Kidney (tissue), 14 donors: ENCODE data around the gene ADPRHL1. TPM values are rescaled to one million over a fixed set of nuclear protein-coding genes. Genes with fewer than 3 reads are reported as not detected.

Source experiments
- DNase-seq, 5 donors: peaks; one replicate each; pipeline ENCODE4 v3.0.0-alpha.2; 2013 to 2020
- FAIRE-seq: peaks from 2 replicates; lab custom pipeline; 2012; peaks lifted over from hg19 to GRCh38; lab: Jason Lieb, UNC
- H3K27ac ChIP-seq, 2 donors: one replicate each; pipeline ENCODE4 v1.7.0; 2013; ENCODE audit warnings: low read depth in 2 of 2, low read length in 2 of 2, inconsistent platforms in 1 of 2
- H3K27me3 ChIP-seq: one replicate; pipeline ENCODE4 v1.7.1; 2013; ENCODE audit warnings: low read length, inconsistent platforms; ENCODE audit not compliant: control insufficient read depth, insufficient read depth
- H3K36me3 ChIP-seq, 3 donors: one replicate each; pipeline versions ENCODE4 v1.7.0 to v1.7.1; 2013; ENCODE audit warnings: low read length in 3 of 3, control low read depth in 1 of 3, inconsistent platforms in 1 of 3; ENCODE audit not compliant: insufficient read depth in 3 of 3, control insufficient read depth in 2 of 3
- H3K4me1 ChIP-seq, 3 donors: one replicate each; pipeline versions ENCODE4 v1.7.0 to v1.7.1; 2013; ENCODE audit warnings: low read length in 3 of 3, inconsistent platforms in 1 of 3, low read depth in 1 of 3; ENCODE audit not compliant: control insufficient read depth in 2 of 3, insufficient read depth in 2 of 3
- H3K4me3 ChIP-seq, 3 donors: one replicate each; pipeline versions ENCODE4 v1.7.0 to v1.8.1; 2013; ENCODE audit warnings: low read length in 3 of 3, control low read depth in 1 of 3, inconsistent platforms in 1 of 3
- H3K9ac ChIP-seq, 3 donors: one replicate each; pipeline versions ENCODE4 v1.7.0 to v1.7.1; 2013; ENCODE audit warnings: low read length in 3 of 3, control low read depth in 1 of 3, inconsistent platforms in 1 of 3
- H3K9me3 ChIP-seq, 3 donors: one replicate each; pipeline versions ENCODE4 v1.7.0 to v1.7.1; 2013; ENCODE audit warnings: low read length in 3 of 3, control low read depth in 1 of 3, inconsistent platforms in 1 of 3; ENCODE audit not compliant: control insufficient read depth in 2 of 3, insufficient read depth in 1 of 3
- CTCF ChIP-seq: IDR thresholded peaks from 3 replicates; pipeline ENCODE4 v1.5.1; 2012; ENCODE audit warnings: mild to moderate bottlenecking, moderate library complexity, borderline replicate concordance; ENCODE audit not compliant: insufficient read depth; ENCODE audit errors: extremely low read depth
- intact Hi-C: fragments of 100-400 bp; cut with DNase I; formaldehyde crosslinking; loops from one replicate; pipeline ENCODE4 v1.11.1; 2022
- polyA plus RNA-seq: library from polyadenylated mRNA; stranded (reverse); fragments of 350-450 nt; fragmentation: Illumina TruSeq; extraction: RNeasy Lipid Tissue Mini Kit (QIAGEN cat#74804); gene quantifications from one replicate; pipeline ENCODE4 v1.2.3, GENCODE V29; 2014; ENCODE audit warnings: low read depth, low replicate concordance; ENCODE audit not compliant: insufficient read depth
- total RNA-seq: library from RNA; stranded (reverse); fragmentation: NEBNext Ultra II Directional; extraction: Animal tissue kit (Norgen Biotek cat#: 25700); gene quantifications from one replicate; pipeline ENCODE4 v1.2.1, GENCODE V29; 2021
- donor health status: control.
- donor health status: control.
- donor health status: control.
- donor health status: control.
- donor health status: control.
- donor health status: DM: yes; HTN: yes; CAD: no.
- donor health status: Normal renal cell carcinoma (clear cell type).

The ADPRHL1 gene
- total and polyA plus RNA-seq, 2 donors from 2014 or later: 1.1 to 1.5 TPM

- Histone ChIP-seq H3K9me3 (no peaks in the 10 kb centered on the region), H3K9ac (no peak overlapping the region), H3K27ac (no peak overlapping the region), H3K4me1 (no peaks in the 10 kb centered on the region), H3K4me3 (no peak overlapping the region), H3K36me3 (no peaks in the 10 kb centered on the region), H3K27me3 (no peaks in the 10 kb centered on the region)
- TF ChIP-seq CTCF: no peak
- FAIRE-seq (no peak), DNase-seq (peak in 1 of 5 donors; percentile 31)
- intact Hi-C loops: no loop called here
These were observed 48.9 kb downstream of the ADPRHL1 start for GRCh38 chr13:113404366-113404722.

- H3K9ac ChIP-seq: no peak overlapping the region
- intact Hi-C loops: no loop called here
- peak in 1 of 5 donors; percentile 40 for DNase-seq
- no peak overlapping the region for H3K27ac ChIP-seq
- FAIRE-seq: no peak
- H3K9me3 ChIP-seq: no peaks in the 10 kb centered on the region
- H3K27me3 ChIP-seq: no peaks in the 10 kb centered on the region
- H3K4me1 ChIP-seq: no peaks in the 10 kb centered on the region
- no peak for TF ChIP-seq CTCF
- no peaks in the 10 kb centered on the region for H3K36me3 ChIP-seq
- H3K4me3 ChIP-seq: no peak overlapping the region
These were observed 49.8 kb downstream of the ADPRHL1 start for GRCh38 chr13:113403255-113404104.

- no peak for FAIRE-seq
These were observed 50.6 kb downstream of the ADPRHL1 start for GRCh38 chr13:113402471-113403254.

More at GRCh38 chr13:113402471-113403254, 50.6 kb downstream of the ADPRHL1 start:
- DNase-seq: peak in 1 of 5 donors; percentile 46
- no peak overlapping the region for H3K27ac ChIP-seq
- H3K9ac ChIP-seq: no peak overlapping the region
- H3K9me3 ChIP-seq: no peaks in the 10 kb centered on the region
- no peaks in the 10 kb centered on the region for H3K27me3 ChIP-seq
- no peak for TF ChIP-seq CTCF
- no peaks in the 10 kb centered on the region for H3K36me3 ChIP-seq
- no peak overlapping the region for H3K4me3 ChIP-seq
- H3K4me1 ChIP-seq: no peaks in the 10 kb centered on the region
- intact Hi-C loops: no loop called here
